HEK293 (cell line): ENCODE results near the gene ANO3.

ENCODE experiments used
- CTCF ChIP-seq: fragments of 450-650 bp; formaldehyde crosslinking; IDR thresholded peaks from 2 replicates; pipeline ENCODE4 v1.5.1; 2016; ENCODE audit warnings: missing biosample characterization, missing genetic modification characterization
- HOXC10 ChIP-seq: sonication (generic); formaldehyde crosslinking; IDR thresholded peaks from 2 replicates; pipeline ENCODE4 v1.8.1; 2023; ENCODE audit warnings: mild to moderate bottlenecking, missing genetic modification reagents
- PRDM1 ChIP-seq: fragments of 450-650 bp; formaldehyde crosslinking; IDR thresholded peaks from 2 replicates; pipeline ENCODE4; 2016; ENCODE audit warnings: missing biosample characterization, missing genetic modification characterization
- SETDB1 ChIP-seq: IDR thresholded peaks from one replicate; pipeline ENCODE4 v1.6.1; 2017; ENCODE audit warnings: mild to moderate bottlenecking, low read length, moderate library complexity, mixed read lengths; ENCODE audit not compliant: insufficient read length
- ZBTB20 ChIP-seq: fragments of 450-650 bp; formaldehyde crosslinking; IDR thresholded peaks from 2 replicates; pipeline ENCODE4 v1.5.1; 2016; ENCODE audit warnings: missing biosample characterization, missing genetic modification characterization
- ZNF133 ChIP-seq: fragments of 450-650 bp; formaldehyde crosslinking; IDR thresholded peaks from 2 replicates; pipeline ENCODE4 v1.5.1; 2016; ENCODE audit warnings: missing biosample characterization, missing genetic modification characterization
- ZNF138 ChIP-seq: fragments of 450-650 bp; formaldehyde crosslinking; IDR thresholded peaks from 2 replicates; pipeline ENCODE4 v1.5.1; 2016; ENCODE audit warnings: missing biosample characterization, missing genetic modification characterization, borderline replicate concordance
- ZNF16 ChIP-seq: fragments of 450-650 bp; formaldehyde crosslinking; IDR thresholded peaks from 2 replicates; pipeline ENCODE4 v1.5.1; 2016; ENCODE audit warnings: low read depth, missing biosample characterization, missing genetic modification characterization
- ZNF311 ChIP-seq: fragments of 450-650 bp; formaldehyde crosslinking; IDR thresholded peaks from 2 replicates; pipeline ENCODE4 v1.5.1; 2017; ENCODE audit warnings: missing biosample characterization, missing genetic modification characterization, borderline replicate concordance
- ZNF416 ChIP-seq: fragments of 450-650 bp; formaldehyde crosslinking; IDR thresholded peaks from 2 replicates; pipeline ENCODE4 v1.5.1; 2016; ENCODE audit warnings: missing biosample characterization, missing genetic modification characterization
- ZNF473 ChIP-seq: fragments of 450-650 bp; formaldehyde crosslinking; IDR thresholded peaks from 2 replicates; pipeline ENCODE4 v1.5.1; 2017; ENCODE audit warnings: missing biosample characterization, missing genetic modification characterization
- ZNF518A ChIP-seq: fragments of 450-650 bp; formaldehyde crosslinking; conservative IDR thresholded peaks from 2 replicates; pipeline ENCODE4 v1.5.1; 2016; ENCODE audit warnings: low read depth, missing biosample characterization, missing genetic modification characterization
- ZNF548 ChIP-seq: fragments of 450-650 bp; formaldehyde crosslinking; IDR thresholded peaks from 2 replicates; pipeline ENCODE4 v1.5.1; 2016; ENCODE audit warnings: missing biosample characterization, missing genetic modification characterization
- ZNF561 ChIP-seq: fragments of 450-650 bp; IDR thresholded peaks from 2 replicates; pipeline ENCODE4 v1.5.1; 2018; ENCODE audit warnings: missing biosample characterization, missing genetic modification characterization, borderline replicate concordance

GRCh38 chr11:26703411-26704191 is 371.7 kb downstream of the ANO3 start:
- TF ChIP-seq ZNF548 (tag by site-specific recombination) (no peak), HOXC10 (CRISPR knock-in tag) (no peak), ZNF311 (tag by site-specific recombination) (no peak), ZNF138 (no peak), CTCF (tag by site-specific recombination) (no peak), ZNF561 (tag by site-specific recombination) (no peak), ZNF16 (no peak), ZNF473 (tag by site-specific recombination) (no peak), ZNF518A (no peak), ZNF133 (tag by site-specific recombination) (no peak), ZBTB20 (no peak), SETDB1 (no peak), PRDM1 (tag by site-specific recombination) (no peak), ZNF416 (tag by site-specific recombination) (no peak)
